ENCODE data around the gene ZAP70.
"Not testable (repeated sequence)": the region's sequence is repeated elsewhere in the genome, so short reads cannot be mapped to it uniquely, and the experiment has no call there.

ZAP70 gene

GRCh38 chr2:97713296-97714083 lies at the start of gene ZAP70:
ZAP70 (plus strand) TSS chr2:97713576; CDS start chr2:97724037, 10,461 bp downstream.
- DNase-seq = peak; percentile 71

GRCh38 chr2:97663626-97663961 lies 49.8 kb upstream of the ZAP70 start:
- no peak for DNase-seq

GRCh38 chr2:97663962-97664635 lies 49.3 kb upstream of the ZAP70 start, which contains the start of gene ACTR1B:
ACTR1B (minus strand) TSS chr2:97664044; CDS start chr2:97663890, 154 bp downstream.
- DNase-seq = peak; percentile 98

- no peak for DNase-seq
Measured at GRCh38 chr2:97664636-97664970, 48.8 kb upstream of the ZAP70 start.

- no peak for DNase-seq
Measured at GRCh38 chr2:97669448-97669847, 43.9 kb upstream of the ZAP70 start, which contains the start of gene C2orf92. C2orf92 (plus strand) TSS chr2:97669713; CDS start chr2:97669789, 76 bp downstream.

GRCh38 chr2:97670471-97670870 lies 42.9 kb upstream of the ZAP70 start:
- no peak for DNase-seq

GRCh38 chr2:97671526-97671925 lies 41.9 kb upstream of the ZAP70 start:
- no peak for DNase-seq

- DNase-seq = not testable (repeated sequence)
Measured at GRCh38 chr2:97672606-97673140, 40.7 kb upstream of the ZAP70 start.

- DNase-seq = peak; percentile 49
Measured at GRCh38 chr2:97673182-97673914, 40.0 kb upstream of the ZAP70 start.

- DNase-seq = peak; percentile 67
Measured at GRCh38 chr2:97673915-97674283, 39.5 kb upstream of the ZAP70 start.

GRCh38 chr2:97675430-97676113 lies 37.8 kb upstream of the ZAP70 start:
- DNase-seq = no peak

- DNase-seq = no peak
Measured at GRCh38 chr2:97676620-97677019, 36.8 kb upstream of the ZAP70 start.

GRCh38 chr2:97677480-97677879 lies 35.9 kb upstream of the ZAP70 start:
- DNase-seq = no peak

- DNase-seq = no peak
Measured at GRCh38 chr2:97678298-97678697, 35.1 kb upstream of the ZAP70 start.

- DNase-seq = not testable (repeated sequence)
Measured at GRCh38 chr2:97687235-97687634, 26.1 kb upstream of the ZAP70 start.

GRCh38 chr2:97688062-97688827 lies 25.1 kb upstream of the ZAP70 start:
- no peak for DNase-seq

- DNase-seq = no peak
Measured at GRCh38 chr2:97691166-97691565, 22.2 kb upstream of the ZAP70 start.

GRCh38 chr2:97693476-97693875 lies 19.9 kb upstream of the ZAP70 start:
- DNase-seq = no peak

- DNase-seq = no peak
Measured at GRCh38 chr2:97695744-97696143, 17.6 kb upstream of the ZAP70 start.

GRCh38 chr2:97697252-97698235 lies 15.8 kb upstream of the ZAP70 start:
- peak; percentile 97 for DNase-seq

GRCh38 chr2:97698530-97698929 lies 14.8 kb upstream of the ZAP70 start:
- no peak for DNase-seq

Data from activated CD4-positive, alpha-beta T cell treated with anti-CD3 and anti-CD28 coated beads for 48 hours (primary cell).